AG10803 (cell line): ENCODE results near the gene KYAT1.

Experiments used
- DNase-seq: peaks from one replicate; pipeline ENCODE4 v3.0.0; 2010; ENCODE audit warnings: low read depth
- H3K4me3 ChIP-seq: 2 replicates; pipeline ENCODE4 v1.5.1; 2011; ENCODE audit warnings: mild to moderate bottlenecking, low read length, control low read depth
- TF ChIP-seq, protein P1 (sequence below): conservative IDR thresholded peaks from 2 replicates; pipeline ENCODE4 v1.5.1; 2011; ENCODE audit warnings: mild to moderate bottlenecking, low read length, control low read depth, inconsistent platforms

The KYAT1 gene

DNA sequence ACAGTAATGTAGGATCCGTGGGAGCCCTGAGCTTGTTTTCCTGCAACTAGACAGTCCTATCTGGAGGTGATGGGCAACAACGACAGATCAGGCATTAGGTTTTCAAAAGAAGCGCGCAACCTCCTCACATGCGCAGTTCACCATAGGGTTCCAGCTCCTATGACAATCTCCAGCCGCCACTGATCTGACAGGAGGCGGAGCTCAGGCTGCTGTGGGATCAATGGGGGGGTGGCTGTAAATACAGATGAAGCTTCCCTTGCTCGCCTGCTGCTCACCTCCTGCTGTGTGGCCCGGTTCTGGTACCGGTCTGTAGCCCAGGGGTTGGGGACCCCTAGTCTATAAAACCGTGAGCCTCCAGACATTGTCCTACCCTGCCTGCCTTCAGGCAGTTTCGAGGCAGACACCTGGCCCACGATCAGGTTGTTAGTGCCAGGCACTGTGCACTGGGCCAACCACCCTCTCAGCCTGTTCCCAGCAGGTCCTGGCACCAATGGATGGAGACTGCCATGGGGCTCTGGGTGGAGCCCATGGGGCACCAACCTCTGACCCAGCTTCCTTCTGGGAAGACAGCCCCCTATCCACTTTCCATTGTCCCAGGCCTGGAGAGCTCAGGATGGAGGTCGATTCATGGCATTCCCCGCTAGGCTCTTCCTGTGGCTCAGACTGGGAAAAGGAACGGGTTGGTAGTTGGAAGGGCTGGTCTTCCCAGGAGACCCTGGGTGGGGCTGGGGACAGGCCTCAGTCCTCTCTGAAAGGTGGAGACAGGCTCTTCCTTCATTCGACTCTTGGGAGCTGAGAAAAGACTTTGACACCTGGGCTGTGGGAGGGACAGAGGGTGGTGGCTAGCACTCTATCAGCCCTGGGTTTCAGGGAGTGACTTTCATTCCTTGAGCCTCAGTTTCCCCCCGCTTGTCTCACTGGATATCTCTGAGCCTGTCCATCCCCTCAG is 61.8 kb downstream of the KYAT1 start:
- DNase-seq: peak; percentile 49
- peak overlapping the region; percentile 71 for H3K4me3 ChIP-seq
- TF ChIP-seq, protein P1, sequence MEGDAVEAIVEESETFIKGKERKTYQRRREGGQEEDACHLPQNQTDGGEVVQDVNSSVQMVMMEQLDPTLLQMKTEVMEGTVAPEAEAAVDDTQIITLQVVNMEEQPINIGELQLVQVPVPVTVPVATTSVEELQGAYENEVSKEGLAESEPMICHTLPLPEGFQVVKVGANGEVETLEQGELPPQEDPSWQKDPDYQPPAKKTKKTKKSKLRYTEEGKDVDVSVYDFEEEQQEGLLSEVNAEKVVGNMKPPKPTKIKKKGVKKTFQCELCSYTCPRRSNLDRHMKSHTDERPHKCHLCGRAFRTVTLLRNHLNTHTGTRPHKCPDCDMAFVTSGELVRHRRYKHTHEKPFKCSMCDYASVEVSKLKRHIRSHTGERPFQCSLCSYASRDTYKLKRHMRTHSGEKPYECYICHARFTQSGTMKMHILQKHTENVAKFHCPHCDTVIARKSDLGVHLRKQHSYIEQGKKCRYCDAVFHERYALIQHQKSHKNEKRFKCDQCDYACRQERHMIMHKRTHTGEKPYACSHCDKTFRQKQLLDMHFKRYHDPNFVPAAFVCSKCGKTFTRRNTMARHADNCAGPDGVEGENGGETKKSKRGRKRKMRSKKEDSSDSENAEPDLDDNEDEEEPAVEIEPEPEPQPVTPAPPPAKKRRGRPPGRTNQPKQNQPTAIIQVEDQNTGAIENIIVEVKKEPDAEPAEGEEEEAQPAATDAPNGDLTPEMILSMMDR: no peak

DNA sequence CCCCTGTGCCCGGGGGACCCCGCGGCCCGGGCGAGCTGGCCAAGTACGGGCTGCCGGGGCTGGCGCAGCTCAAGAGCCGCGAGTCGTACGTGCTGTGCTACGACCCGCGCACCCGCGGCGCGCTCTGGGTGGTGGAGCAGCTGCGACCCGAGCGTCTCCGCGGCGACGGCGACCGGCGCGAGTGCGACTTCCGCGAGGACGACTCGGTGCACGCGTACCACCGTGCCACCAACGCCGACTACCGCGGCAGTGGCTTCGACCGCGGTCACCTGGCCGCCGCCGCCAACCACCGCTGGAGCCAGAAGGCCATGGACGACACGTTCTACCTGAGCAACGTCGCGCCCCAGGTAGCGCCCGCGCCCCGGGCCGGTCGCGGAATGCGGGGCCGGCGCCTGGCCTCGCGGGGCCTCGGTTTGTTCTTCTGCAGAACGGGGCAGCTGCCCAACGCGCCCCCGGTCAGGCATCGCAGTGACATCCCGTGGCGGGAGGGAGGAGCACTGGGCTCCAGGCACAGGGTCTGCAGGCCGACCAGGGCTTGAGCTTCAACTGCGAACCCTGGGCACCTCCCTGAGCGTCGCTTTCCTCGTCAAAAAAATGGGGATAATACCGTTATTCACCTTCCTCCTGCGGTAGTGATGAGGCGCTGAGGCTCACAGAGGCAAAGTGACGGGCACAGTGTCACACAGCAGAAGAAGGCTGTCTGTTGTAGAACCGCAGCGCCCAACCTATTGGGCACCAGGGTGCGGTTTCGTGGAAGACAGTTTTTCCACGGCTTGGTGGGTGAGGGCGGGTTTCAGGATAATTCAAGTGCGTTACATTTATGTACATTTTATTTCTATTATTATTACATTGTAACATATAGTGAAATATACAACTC is 62.7 kb downstream of the KYAT1 start:
- DNase-seq: no peak
- peak overlapping the region; percentile 71 for H3K4me3 ChIP-seq
- TF ChIP-seq, protein P1: no peak

DNA sequence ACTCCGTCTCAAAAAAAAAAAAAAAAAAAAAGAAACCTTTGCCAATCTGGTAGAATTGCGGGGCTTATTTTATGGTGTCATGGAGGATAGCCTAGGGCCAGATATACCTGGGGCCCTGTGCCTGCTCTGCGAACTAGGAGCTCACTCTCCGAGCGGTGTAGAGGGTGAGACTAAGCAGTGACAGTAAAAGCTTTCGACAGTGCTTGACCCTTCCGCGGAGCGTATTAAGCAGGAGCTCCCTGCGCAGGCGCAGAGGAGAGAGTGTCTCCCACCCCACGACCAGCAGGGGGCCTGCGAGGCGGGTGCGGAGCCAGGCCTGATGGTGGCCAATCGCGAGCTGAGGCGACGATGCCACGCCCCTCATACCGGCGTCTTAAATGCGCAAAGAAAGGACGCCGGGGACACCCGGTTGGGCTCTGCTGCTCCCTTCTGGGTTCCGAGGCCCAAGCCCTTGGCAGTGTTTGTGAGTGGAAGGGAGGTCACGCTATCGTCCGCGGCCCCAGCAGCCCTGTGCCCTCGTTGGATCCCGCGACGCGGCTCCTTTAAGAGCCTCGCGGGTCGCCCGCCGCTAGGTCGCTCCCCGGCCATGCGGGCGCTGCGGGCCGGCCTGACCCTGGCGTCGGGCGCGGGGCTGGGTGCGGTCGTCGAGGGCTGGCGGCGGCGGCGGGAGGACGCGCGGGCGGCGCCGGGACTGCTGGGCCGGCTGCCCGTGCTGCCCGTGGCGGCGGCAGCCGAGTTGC is 63.5 kb downstream of the KYAT1 start, which contains the start of gene ENDOG:
Gene ENDOG (plus strand): TSS at position 402 of the 740 bp plus-strand sequence. CDS start 185 bp downstream, at position 587.
- DNase-seq: peak; percentile 93
- TF ChIP-seq, protein P1: peak; percentile 83
- H3K4me3 ChIP-seq: peak within 1 kb of the TSS; percentile 71

DNA sequence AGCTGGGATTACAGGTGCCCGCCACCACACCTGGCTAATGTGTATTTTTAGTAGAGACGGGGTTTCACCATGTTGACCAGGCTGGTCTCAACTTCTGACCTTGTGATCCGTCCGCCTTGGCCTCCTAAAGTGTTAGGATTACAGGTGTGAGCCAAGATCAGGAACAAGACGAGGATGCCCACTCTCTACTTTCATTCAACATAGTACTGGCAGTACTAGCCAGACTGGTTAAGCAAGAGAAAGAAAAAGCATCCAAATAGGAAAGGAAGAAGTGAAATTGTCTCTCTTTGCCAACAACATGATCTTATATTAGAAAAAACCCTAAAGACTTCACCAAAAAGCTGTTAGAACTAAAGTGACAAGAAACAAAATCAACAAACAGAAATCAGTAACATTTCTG is 70.9 kb downstream of the KYAT1 start:
- TF ChIP-seq, protein P1: no peak

DNA sequence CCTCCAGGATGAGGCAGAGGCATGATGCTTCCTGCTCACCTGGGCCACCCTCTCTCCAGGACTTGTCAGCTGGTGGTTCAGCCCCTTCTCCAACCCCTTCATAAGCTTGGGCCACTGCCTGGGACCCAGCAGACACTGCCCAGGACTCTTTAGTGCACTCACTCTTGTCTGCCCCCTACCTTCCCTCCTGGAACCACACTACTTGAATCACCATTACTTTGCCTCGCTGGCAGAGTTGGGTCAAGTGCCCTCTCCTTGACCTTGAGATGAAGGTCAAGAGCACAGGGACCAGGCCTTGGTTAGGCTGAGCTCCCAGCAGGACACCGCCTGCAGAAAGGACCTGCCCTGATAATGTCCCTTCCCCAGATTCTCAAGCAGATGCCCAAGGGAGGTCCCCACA is 71.9 kb downstream of the KYAT1 start:
- no peak overlapping the region for H3K4me3 ChIP-seq
- no peak for DNase-seq
- TF ChIP-seq, protein P1: no peak

More for the DNA sequence above, 70.9 kb downstream of the KYAT1 start:
- DNase-seq: no peak
- H3K4me3 ChIP-seq: no peak overlapping the region

DNA sequence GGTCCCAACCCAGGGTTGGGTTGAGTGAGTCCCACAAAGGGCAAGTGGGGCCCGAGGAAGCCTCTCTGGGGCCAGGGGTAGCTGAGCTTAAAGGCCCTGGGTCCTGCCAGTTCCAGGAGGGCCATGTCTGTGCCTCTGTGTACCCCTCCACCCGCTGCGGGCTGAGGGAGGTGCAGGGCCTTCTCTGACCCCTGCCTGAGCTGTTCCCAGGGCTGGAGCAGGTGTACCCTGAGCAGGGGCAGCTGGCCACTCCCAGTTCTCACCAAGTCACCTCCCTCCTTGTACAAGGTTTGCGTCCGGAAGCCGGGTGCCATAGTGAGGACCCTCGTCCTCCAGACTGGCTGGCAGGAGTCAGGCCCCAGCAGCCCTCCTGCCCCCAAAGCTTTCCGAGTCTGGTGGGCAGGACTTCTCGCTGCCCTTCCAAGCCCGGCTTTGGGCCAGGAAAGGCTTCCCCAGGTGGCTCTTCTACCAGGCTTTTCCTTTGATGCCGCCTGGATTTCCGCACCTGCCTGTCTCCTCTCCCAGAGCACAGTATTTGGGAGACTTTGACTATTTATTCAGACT is 72.6 kb downstream of the KYAT1 start:
- TF ChIP-seq, protein P1: no peak
- no peak overlapping the region for H3K4me3 ChIP-seq
- DNase-seq: no peak
